Activated T-cell treated with anti-CD3 and anti-CD28 coated beads, Interleukin-2, amount 50 U/mL, for 4 hours (primary cell): ENCODE results near the gene AMBP. TPM values are rescaled to one million over a fixed set of nuclear protein-coding genes. Genes with fewer than 3 reads are reported as not detected.
"Not testable (repeated sequence)": the region's sequence is repeated elsewhere in the genome, so short reads cannot be mapped to it uniquely, and the experiment has no call there.

ENCODE experiments used
- ATAC-seq, 2 donors: fragments of 200-7000 bp; cut with Tn5 transposase; one replicate each; pipeline ENCODE4 v1.10.0; 2021
- DNase-seq: peaks from one replicate; pipeline ENCODE4 v3.0.0-alpha.2; 2020
- H3K27me3 Mint-ChIP-seq: one replicate; pipeline ENCODE4 v1.8.0; 2021; ENCODE audit warnings: low read depth, mixed read lengths
- H3K36me3 Mint-ChIP-seq: one replicate; pipeline ENCODE4 v1.8.0; 2022; ENCODE audit warnings: mixed read lengths; ENCODE audit not compliant: insufficient read depth
- H3K4me1 Mint-ChIP-seq: one replicate; pipeline ENCODE4 v1.8.0; 2021; ENCODE audit warnings: low read depth, mixed read lengths
- H3K4me3 Mint-ChIP-seq: one replicate; pipeline ENCODE4 v1.8.0; 2021; ENCODE audit warnings: mild to moderate bottlenecking, moderate library complexity, mixed read lengths
- H3K9me3 Mint-ChIP-seq: one replicate; pipeline ENCODE4 v1.8.0; 2021; ENCODE audit warnings: mixed read lengths
- total RNA-seq, 3 donors: library from RNA; stranded (reverse); gene quantifications; one replicate each; pipeline ENCODE4 v1.2.1, GENCODE V29; 2021

AMBP gene
- total RNA-seq, 3 donors from 2014 or later, result 1.1 to 1.7 (median 1.5) TPM

- no peak for ATAC-seq
- Mint-ChIP-seq H3K4me3 (no peak overlapping the region), H3K27me3 (peaks cover 17% of the 10 kb centered on the region), H3K36me3 (no peaks in the 10 kb centered on the region), H3K9me3 (no peaks in the 10 kb centered on the region), H3K4me1 (no peaks in the 10 kb centered on the region)
- no peak for DNase-seq
These were observed 11.2 kb upstream of the AMBP start for GRCh38 chr9:114089206-114089840.

- no peak for DNase-seq
- no peaks in the 10 kb centered on the region for H3K36me3 Mint-ChIP-seq
- H3K9me3 Mint-ChIP-seq, result no peaks in the 10 kb centered on the region
- ATAC-seq, result no peak
- no peaks in the 10 kb centered on the region for H3K4me1 Mint-ChIP-seq
- H3K4me3 Mint-ChIP-seq, result no peak overlapping the region
- peaks cover 16% of the 10 kb centered on the region for H3K27me3 Mint-ChIP-seq
These were observed 10.6 kb upstream of the AMBP start for GRCh38 chr9:114088571-114089170.

GRCh38 chr9:114087721-114088120 lies 9.6 kb upstream of the AMBP start:
- ATAC-seq, result no peak
- Mint-ChIP-seq H3K36me3 (no peaks in the 10 kb centered on the region), H3K4me3 (no peak overlapping the region), H3K27me3 (peaks cover 12% of the 10 kb centered on the region), H3K4me1 (no peaks in the 10 kb centered on the region), H3K9me3 (no peaks in the 10 kb centered on the region)
- DNase-seq, result no peak

GRCh38 chr9:114086607-114087006 lies 8.5 kb upstream of the AMBP start:
- ATAC-seq, result no peak
- no peaks in the 10 kb centered on the region for H3K4me1 Mint-ChIP-seq
- no peaks in the 10 kb centered on the region for H3K9me3 Mint-ChIP-seq
- no peaks in the 10 kb centered on the region for H3K36me3 Mint-ChIP-seq
- no peak for DNase-seq
- H3K4me3 Mint-ChIP-seq, result no peak overlapping the region
- H3K27me3 Mint-ChIP-seq, result peaks cover 10% of the 10 kb centered on the region

GRCh38 chr9:114086009-114086408 lies 7.9 kb upstream of the AMBP start:
- H3K36me3 Mint-ChIP-seq, result no peaks in the 10 kb centered on the region
- DNase-seq (no peak), ATAC-seq (no peak)
- no peaks in the 10 kb centered on the region for H3K4me1 Mint-ChIP-seq
- no peak overlapping the region for H3K4me3 Mint-ChIP-seq
- no peaks in the 10 kb centered on the region for H3K9me3 Mint-ChIP-seq
- H3K27me3 Mint-ChIP-seq, result peaks cover 10% of the 10 kb centered on the region

- DNase-seq (no peak), ATAC-seq (no peak)
- H3K27me3 Mint-ChIP-seq, result peaks cover 10% of the 10 kb centered on the region
- no peaks in the 10 kb centered on the region for H3K36me3 Mint-ChIP-seq
- no peaks in the 10 kb centered on the region for H3K4me1 Mint-ChIP-seq
- H3K9me3 Mint-ChIP-seq, result no peaks in the 10 kb centered on the region
- no peak overlapping the region for H3K4me3 Mint-ChIP-seq
These were observed 7.3 kb upstream of the AMBP start for GRCh38 chr9:114085387-114085789.

GRCh38 chr9:114084282-114085073 lies 6.4 kb upstream of the AMBP start:
- no peaks in the 10 kb centered on the region for H3K36me3 Mint-ChIP-seq
- no peaks in the 10 kb centered on the region for H3K4me1 Mint-ChIP-seq
- ATAC-seq (no peak), DNase-seq (no peak)
- H3K4me3 Mint-ChIP-seq, result no peak overlapping the region
- peaks cover 4% of the 10 kb centered on the region for H3K27me3 Mint-ChIP-seq
- no peaks in the 10 kb centered on the region for H3K9me3 Mint-ChIP-seq

GRCh38 chr9:114083666-114084065 lies 5.6 kb upstream of the AMBP start:
- H3K9me3 Mint-ChIP-seq, result no peaks in the 10 kb centered on the region
- no peak for ATAC-seq
- no peak for DNase-seq
- no peaks in the 10 kb centered on the region for H3K4me1 Mint-ChIP-seq
- no peaks in the 10 kb centered on the region for H3K36me3 Mint-ChIP-seq
- H3K27me3 Mint-ChIP-seq, result peaks cover 3% of the 10 kb centered on the region
- no peak overlapping the region for H3K4me3 Mint-ChIP-seq

- not testable (repeated sequence) for H3K27me3 Mint-ChIP-seq, H3K9me3 Mint-ChIP-seq, H3K4me1 Mint-ChIP-seq, H3K4me3 Mint-ChIP-seq, DNase-seq, H3K36me3 Mint-ChIP-seq, ATAC-seq
These were observed 4.8 kb upstream of the AMBP start for GRCh38 chr9:114082763-114083412.

- no peaks in the 10 kb centered on the region for H3K4me1 Mint-ChIP-seq
These were observed 4.1 kb upstream of the AMBP start for GRCh38 chr9:114082017-114082762.

GRCh38 chr9:114081441-114082016 lies 3.4 kb upstream of the AMBP start:
- DNase-seq (no peak), ATAC-seq (no peak)
- Mint-ChIP-seq H3K4me1 (no peaks in the 10 kb centered on the region), H3K9me3 (no peaks in the 10 kb centered on the region), H3K4me3 (no peak overlapping the region), H3K36me3 (no peaks in the 10 kb centered on the region), H3K27me3 (peaks cover 11% of the 10 kb centered on the region)

More at GRCh38 chr9:114082017-114082762, 4.1 kb upstream of the AMBP start:
- ATAC-seq (peak; percentile 85), DNase-seq (peak; percentile 79)
- Mint-ChIP-seq H3K36me3 (no peaks in the 10 kb centered on the region), H3K9me3 (no peaks in the 10 kb centered on the region), H3K27me3 (peaks cover 5% of the 10 kb centered on the region), H3K4me3 (no peak overlapping the region)

GRCh38 chr9:114080773-114081440 lies 2.8 kb upstream of the AMBP start:
- no peaks in the 10 kb centered on the region for H3K9me3 Mint-ChIP-seq
- H3K27me3 Mint-ChIP-seq, result peaks cover 12% of the 10 kb centered on the region
- H3K36me3 Mint-ChIP-seq, result no peaks in the 10 kb centered on the region
- no peaks in the 10 kb centered on the region for H3K4me1 Mint-ChIP-seq
- no peak for ATAC-seq
- H3K4me3 Mint-ChIP-seq, result no peak overlapping the region
- no peak for DNase-seq

GRCh38 chr9:114080195-114080772 lies 2.2 kb upstream of the AMBP start:
- Mint-ChIP-seq H3K4me3 (no peak overlapping the region), H3K27me3 (peaks cover 18% of the 10 kb centered on the region), H3K36me3 (no peaks in the 10 kb centered on the region), H3K9me3 (no peaks in the 10 kb centered on the region), H3K4me1 (no peaks in the 10 kb centered on the region)
- DNase-seq (no peak), ATAC-seq (no peak)
